ENCODE data around the gene FOXN4. TPM values are rescaled to one million over a fixed set of nuclear protein-coding genes. Genes with fewer than 3 reads are reported as not detected.

FOXN4 gene
- total and polyA plus RNA-seq, 2 of the 13 experiments (the other 11 are each of a cell fraction or from before 2014, with no cell fraction given): 0.11 TPM; not detected in 1

GRCh38 chr12:109307051-109307450 lies 2.0 kb downstream of the FOXN4 start (continued):
- no peak for TF ChIP-seq ZNF180 (CRISPR knock-in tag; IDR thresholded peaks at IDR 0.05; ENCODE audit: borderline replicate concordance, low read depth)
- TF ChIP-seq PRDM15 (CRISPR knock-in tag; IDR thresholded peaks at IDR 0.05): no peak
- peak; percentile 64; the same call in 1 of the 2 replicates for TF ChIP-seq CEBPB (IDR thresholded peaks at IDR 0.05; ENCODE audit: borderline replicate concordance, low read depth, low read length)
- 0 out of 2 replicates have a peak, but pooled peaks have one; percentile 22 for TF ChIP-seq ZNF574 (CRISPR knock-in tag; IDR thresholded peaks at IDR 0.05)
- TF ChIP-seq NFKB2 (CRISPR knock-in tag; IDR thresholded peaks at IDR 0.05; ENCODE audit: borderline replicate concordance): peak; percentile 33; the same call in 1 of the 2 replicates
- TF ChIP-seq ZNF234 (CRISPR knock-in tag; conservative IDR thresholded peaks at IDR 0.05): no peak
- TF ChIP-seq ZBTB40 (IDR thresholded peaks at IDR 0.05): no peak
- no peak for TF ChIP-seq ZBTB40 (CRISPR knock-in tag; IDR thresholded peaks at IDR 0.05)
- peak; percentile 26; the same call in 1 of the 2 replicates for TF ChIP-seq KDM5B (CRISPR knock-in tag; IDR thresholded peaks at IDR 0.05; ENCODE audit: borderline replicate concordance)
- no peak for TF ChIP-seq HMG20A (CRISPR knock-in tag; IDR thresholded peaks at IDR 0.05; ENCODE audit: borderline replicate concordance)
- no peak for TF ChIP-seq GPBP1L1 (CRISPR knock-in tag; IDR thresholded peaks at IDR 0.05)
- no peak for TF ChIP-seq ZNF615 (CRISPR knock-in tag; IDR thresholded peaks at IDR 0.05; ENCODE audit: borderline replicate concordance)
- TF ChIP-seq JUNB (CRISPR knock-in tag; IDR thresholded peaks at IDR 0.05; ENCODE audit: borderline replicate concordance): no peak
